ENCODE results near the gene TMEM209. TPM values are rescaled to one million over a fixed set of nuclear protein-coding genes. Genes with fewer than 3 reads are reported as not detected.

TMEM209 gene
- total RNA-seq, 1 experiment from 2014 or later: 33.9 TPM

DNA sequence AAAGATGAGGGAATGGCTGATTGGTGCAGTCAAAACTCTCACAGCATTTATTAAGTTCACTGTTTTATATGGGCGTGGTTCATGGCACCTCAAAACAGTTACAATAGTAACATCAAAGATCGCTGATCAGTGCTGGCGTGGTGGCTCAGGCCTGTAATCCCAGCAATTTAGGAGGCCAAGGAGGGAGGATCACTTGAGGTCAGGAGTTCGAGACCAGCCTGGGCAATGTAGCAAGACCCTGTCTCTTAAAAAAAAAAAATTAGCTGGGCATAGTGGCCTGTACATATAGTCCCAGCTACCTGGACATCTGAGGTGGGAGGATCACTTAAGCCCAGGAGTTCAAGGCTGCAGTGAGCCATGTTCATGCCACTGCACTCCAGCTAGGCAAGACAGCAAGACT, 86.4 kb downstream of the TMEM209 start:
- Histone ChIP-seq H3K4me1 (no peaks in the 10 kb centered on the region), H3K27ac (no peak overlapping the region), H3K4me3 (no peak overlapping the region), H3K27me3 (no peaks in the 10 kb centered on the region), H3K36me3 (peaks cover 54% of the 10 kb centered on the region), H3K9me3 (replicated peaks) (no peaks in the 10 kb centered on the region)
- DNase-seq: no peak

DNA sequence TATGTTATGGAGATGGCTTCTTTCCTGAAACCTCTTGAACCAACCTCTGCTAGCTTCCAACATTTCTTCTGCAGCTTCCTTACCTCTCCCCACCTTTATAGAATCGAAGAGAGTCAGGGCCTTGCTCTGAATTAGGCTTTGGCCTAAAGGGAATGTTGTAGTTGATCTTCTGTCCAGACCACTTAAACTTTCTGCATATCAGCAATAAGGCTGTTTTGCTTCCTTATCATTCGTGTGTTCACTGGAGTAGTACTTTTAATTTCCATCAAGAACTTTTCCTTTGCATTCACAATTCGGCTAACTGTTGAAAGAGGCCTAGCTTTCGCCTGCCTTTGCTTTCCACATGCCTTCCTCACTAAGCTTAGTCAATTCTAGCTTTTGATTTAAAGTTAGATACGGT, 86.9 kb downstream of the TMEM209 start:
- Histone ChIP-seq H3K36me3 (peaks cover 49% of the 10 kb centered on the region), H3K4me3 (no peak overlapping the region), H3K27me3 (no peaks in the 10 kb centered on the region), H3K9me3 (replicated peaks) (no peaks in the 10 kb centered on the region), H3K4me1 (no peaks in the 10 kb centered on the region), H3K27ac (no peak overlapping the region)
- DNase-seq: no peak

DNA sequence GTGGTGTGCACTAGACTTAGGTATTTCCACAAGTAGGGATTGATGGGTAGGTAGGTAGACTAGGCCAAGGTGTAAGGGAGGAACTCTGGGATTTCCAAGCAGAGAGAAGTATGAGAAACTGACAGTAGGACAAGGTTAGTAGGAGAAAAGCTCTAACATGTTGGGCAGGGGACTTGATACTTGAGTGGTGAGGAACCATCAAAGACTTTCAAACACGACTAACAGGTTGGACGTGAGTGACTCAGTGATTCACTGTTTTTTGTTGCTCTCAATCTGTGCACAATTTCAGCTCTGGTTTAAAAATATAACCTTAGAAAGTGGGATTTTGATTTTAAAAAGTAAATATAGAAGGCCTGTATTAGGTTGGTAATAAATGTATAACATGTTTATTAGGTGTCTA, 90.4 kb downstream of the TMEM209 start:
- no peaks in the 10 kb centered on the region for H3K9me3 ChIP-seq (replicated peaks)

More for the DNA sequence above, 90.4 kb downstream of the TMEM209 start:
- Histone ChIP-seq H3K27me3 (no peaks in the 10 kb centered on the region), H3K4me3 (no peak overlapping the region), H3K4me1 (no peaks in the 10 kb centered on the region; the same call in 1 of the 2 replicates), H3K27ac (no peak overlapping the region), H3K36me3 (peaks cover 17% of the 10 kb centered on the region)
- DNase-seq: no peak

Other genes with a start within 250 kb of the TMEM209 start
- gene ZC3HC1, start 154.0 kb downstream of the TMEM209 start, total RNA-seq (2014; rRNA removed; shearing (Covaris generic)): 36.1 and 37.7 TPM in 2 replicates
- gene KLHDC10, start 134.9 kb downstream of the TMEM209 start, total RNA-seq (2014; rRNA removed; shearing (Covaris generic)): 76.3 and 92.0 TPM in 2 replicates
- gene SSMEM1, start 2.5 kb upstream of the TMEM209 start, total RNA-seq (2014; rRNA removed; shearing (Covaris generic)): not detected in 2 replicates
- 1.9 and 2.0 TPM in 2 replicates for gene CPA2, start 61.5 kb upstream of the TMEM209 start, total RNA-seq (2014; rRNA removed; shearing (Covaris generic))
- gene CPA4, start 87.8 kb upstream of the TMEM209 start, total RNA-seq (2014; rRNA removed; shearing (Covaris generic)): 3.2 and 4.8 TPM in 2 replicates
- 2.6 and 3.3 TPM in 2 replicates for gene CPA5, start 139.4 kb upstream of the TMEM209 start, total RNA-seq (2014; rRNA removed; shearing (Covaris generic))
- gene CPA1, start 175.1 kb upstream of the TMEM209 start, total RNA-seq (2014; rRNA removed; shearing (Covaris generic)): 0.81 and 1.1 TPM in 2 replicates
- gene CEP41, start 235.6 kb upstream of the TMEM209 start, total RNA-seq (2014; rRNA removed; shearing (Covaris generic)): 39.4 and 39.9 TPM in 2 replicates